ENCODE data around the gene FOXP1.

DNA sequence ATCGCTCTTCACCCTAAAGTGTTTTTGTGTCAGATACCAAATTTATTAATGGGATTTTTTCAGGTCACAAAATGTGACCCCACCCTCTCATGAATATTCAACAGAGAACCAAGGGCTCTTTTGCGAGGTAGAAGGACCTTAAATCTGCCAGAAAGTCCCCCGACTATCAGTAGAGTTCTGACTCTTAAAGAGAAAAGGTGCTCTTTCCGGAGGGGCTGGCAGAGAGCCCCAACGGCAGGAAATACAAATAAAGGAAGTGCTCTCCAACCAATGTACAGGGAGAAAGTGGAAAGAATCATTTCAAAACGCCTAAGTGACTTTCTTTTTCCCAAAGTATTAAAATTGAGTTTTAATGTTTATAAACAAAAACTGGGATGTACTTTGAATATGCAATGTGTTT, 517.2 kb downstream of the FOXP1 start:
- TF ChIP-seq POLR2A (IDR thresholded peaks at IDR 0.05) (no peak), POLR2AphosphoS5 (IDR thresholded peaks at IDR 0.05) (no peak)
